Loucy (cell line): Measurements from ENCODE around the gene RABGGTA.

ENCODE experiments used
- H2AFZ ChIP-seq: fragments of 200-600 bp; sonication (generic); 2 replicates; pipeline ENCODE4 v1.6.0; 2016; ENCODE audit warnings: antibody characterized with exemption, mild to moderate bottlenecking, low read length, moderate library complexity
- H3F3A ChIP-seq: fragments of 200-600 bp; 2 replicates; pipeline ENCODE4 v1.6.0; 2016; ENCODE audit warnings: antibody characterized with exemption, low read depth, mild to moderate bottlenecking
- H3K27me3 ChIP-seq: fragments of 200-600 bp; sonication (generic); 2 replicates; pipeline ENCODE4 v1.6.1; 2014; ENCODE audit warnings: low read length, mild to moderate bottlenecking; ENCODE audit not compliant: insufficient read depth, poor library complexity, severe bottlenecking
- H3K36me3 ChIP-seq: fragments of 200-600 bp; sonication (generic); 2 replicates; pipeline ENCODE4 v1.6.1; 2016; ENCODE audit warnings: low read length; ENCODE audit not compliant: insufficient read depth
- H3K4me1 ChIP-seq: fragments of 200-600 bp; sonication (generic); 2 replicates; pipeline ENCODE4 v1.5.1; 2014; ENCODE audit warnings: low read length, mild to moderate bottlenecking; ENCODE audit not compliant: insufficient read depth, poor library complexity, severe bottlenecking
- H3K4me2 ChIP-seq: fragments of 200-600 bp; sonication (generic); 2 replicates; pipeline ENCODE4 v1.6.0; 2014; ENCODE audit warnings: antibody characterized with exemption, low read length, low read depth, mild to moderate bottlenecking; ENCODE audit not compliant: poor library complexity, severe bottlenecking
- H3K4me3 ChIP-seq: fragments of 200-600 bp; sonication (generic); 2 replicates; pipeline ENCODE4 v1.5.1; 2014; ENCODE audit warnings: low read length, mild to moderate bottlenecking, mixed read lengths; ENCODE audit not compliant: poor library complexity, severe bottlenecking
- H3K79me2 ChIP-seq: fragments of 200-600 bp; sonication (generic); 2 replicates; pipeline ENCODE4 v1.6.1; 2014; ENCODE audit warnings: low read length; ENCODE audit not compliant: insufficient read depth
- H3K9ac ChIP-seq: fragments of 200-600 bp; sonication (generic); 2 replicates; pipeline ENCODE4 v1.6.0; 2014; ENCODE audit warnings: mild to moderate bottlenecking, low read depth, low read length, moderate library complexity; ENCODE audit not compliant: poor library complexity, severe bottlenecking
- H3K9me2 ChIP-seq: fragments of 200-600 bp; sonication (generic); replicated peaks from 2 replicates; pipeline ENCODE4 v1.6.1; 2016; ENCODE audit warnings: low read depth, low read length, mixed read lengths
- H3K9me3 ChIP-seq: fragments of 200-600 bp; sonication (generic); 2 replicates; pipeline ENCODE4 v1.6.1; 2014; ENCODE audit warnings: mild to moderate bottlenecking, antibody characterized with exemption, low read length, low read depth; ENCODE audit not compliant: insufficient read depth
- H4K20me1 ChIP-seq: fragments of 200-600 bp; sonication (generic); 2 replicates; pipeline ENCODE4 v1.6.0; 2014; ENCODE audit warnings: antibody characterized with exemption, low read length, mild to moderate bottlenecking; ENCODE audit not compliant: insufficient read depth, poor library complexity, severe bottlenecking
- EZH2phosphoT487 ChIP-seq: fragments of 200-600 bp; IDR thresholded peaks from 2 replicates; pipeline ENCODE4 v1.6.1; 2018; ENCODE audit warnings: antibody characterized with exemption, mild to moderate bottlenecking, moderate library complexity, borderline replicate concordance
- TF ChIP-seq, protein P1 (sequence below): fragments of 200-600 bp; sonication (generic); conservative IDR thresholded peaks from 2 replicates; pipeline ENCODE4 v1.5.1; 2014; ENCODE audit warnings: mild to moderate bottlenecking, antibody characterized with exemption, low read length

The RABGGTA gene

GRCh38 chr14:24256960-24257359, 14.4 kb downstream of the RABGGTA start:
- TF ChIP-seq, protein P1, sequence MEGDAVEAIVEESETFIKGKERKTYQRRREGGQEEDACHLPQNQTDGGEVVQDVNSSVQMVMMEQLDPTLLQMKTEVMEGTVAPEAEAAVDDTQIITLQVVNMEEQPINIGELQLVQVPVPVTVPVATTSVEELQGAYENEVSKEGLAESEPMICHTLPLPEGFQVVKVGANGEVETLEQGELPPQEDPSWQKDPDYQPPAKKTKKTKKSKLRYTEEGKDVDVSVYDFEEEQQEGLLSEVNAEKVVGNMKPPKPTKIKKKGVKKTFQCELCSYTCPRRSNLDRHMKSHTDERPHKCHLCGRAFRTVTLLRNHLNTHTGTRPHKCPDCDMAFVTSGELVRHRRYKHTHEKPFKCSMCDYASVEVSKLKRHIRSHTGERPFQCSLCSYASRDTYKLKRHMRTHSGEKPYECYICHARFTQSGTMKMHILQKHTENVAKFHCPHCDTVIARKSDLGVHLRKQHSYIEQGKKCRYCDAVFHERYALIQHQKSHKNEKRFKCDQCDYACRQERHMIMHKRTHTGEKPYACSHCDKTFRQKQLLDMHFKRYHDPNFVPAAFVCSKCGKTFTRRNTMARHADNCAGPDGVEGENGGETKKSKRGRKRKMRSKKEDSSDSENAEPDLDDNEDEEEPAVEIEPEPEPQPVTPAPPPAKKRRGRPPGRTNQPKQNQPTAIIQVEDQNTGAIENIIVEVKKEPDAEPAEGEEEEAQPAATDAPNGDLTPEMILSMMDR: no peak
- no peak for TF ChIP-seq EZH2phosphoT487
- no peaks in the 10 kb centered on the region for H3K4me1 ChIP-seq
- H3K4me2 ChIP-seq: no peak overlapping the region
- H3K9me3 ChIP-seq: no peaks in the 10 kb centered on the region
- no peaks in the 10 kb centered on the region for H3K79me2 ChIP-seq
- no peaks in the 10 kb centered on the region for H3K9me2 ChIP-seq
- H3K9ac ChIP-seq: no peak overlapping the region
- no peaks in the 10 kb centered on the region for H3K27me3 ChIP-seq
- no peaks in the 10 kb centered on the region for H4K20me1 ChIP-seq
- H3K36me3 ChIP-seq: no peaks in the 10 kb centered on the region
- H3K4me3 ChIP-seq: no peak overlapping the region
- H3F3A ChIP-seq: no peaks in the 10 kb centered on the region
- H2AFZ ChIP-seq: no peak overlapping the region

DNA sequence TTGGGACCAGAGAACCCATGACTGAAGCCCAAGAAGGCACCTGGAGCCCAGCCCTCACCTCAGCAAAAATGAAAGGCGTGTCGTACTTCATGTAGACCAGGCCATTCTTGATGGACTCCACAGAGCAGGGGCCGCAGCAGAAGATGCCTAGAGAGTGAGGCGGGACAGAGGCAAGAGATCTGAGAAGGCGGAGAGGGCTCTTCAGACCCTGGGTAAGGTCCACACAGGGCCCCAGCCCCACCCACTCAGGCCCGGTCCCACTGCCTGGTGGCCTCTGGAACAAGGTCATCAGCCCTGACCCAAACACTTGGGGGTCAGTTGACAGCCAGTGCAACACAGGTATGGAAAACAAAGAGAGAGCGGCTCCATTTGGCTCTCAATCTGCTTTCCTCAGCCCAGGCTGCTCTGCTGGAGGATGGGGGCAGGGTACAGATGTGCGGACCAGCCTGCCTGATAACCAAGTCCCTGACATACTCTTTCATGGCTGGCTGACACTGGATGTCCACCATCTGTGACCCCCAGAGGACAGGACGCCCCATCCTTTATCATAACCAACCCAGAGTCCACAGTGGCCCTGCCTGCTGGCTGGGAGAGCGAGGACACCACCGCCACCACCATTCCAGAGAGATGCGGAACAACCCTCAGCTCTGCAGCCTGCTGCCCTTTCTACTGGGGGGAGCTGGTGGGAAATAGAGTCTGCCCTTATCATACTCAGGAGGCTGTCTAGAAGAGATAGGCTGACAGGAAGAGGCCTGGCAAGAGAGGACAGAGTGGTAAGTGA, 15.3 kb downstream of the RABGGTA start:
- H3K4me2 ChIP-seq: no peak overlapping the region
- no peaks in the 10 kb centered on the region for H4K20me1 ChIP-seq
- no peaks in the 10 kb centered on the region for H3K4me1 ChIP-seq
- no peaks in the 10 kb centered on the region for H3K36me3 ChIP-seq
- no peak overlapping the region for H2AFZ ChIP-seq
- no peaks in the 10 kb centered on the region for H3K9me2 ChIP-seq
- no peak for TF ChIP-seq EZH2phosphoT487
- TF ChIP-seq, protein P1: no peak
- no peaks in the 10 kb centered on the region for H3K9me3 ChIP-seq
- H3K79me2 ChIP-seq: no peaks in the 10 kb centered on the region
- no peaks in the 10 kb centered on the region for H3K27me3 ChIP-seq
- H3F3A ChIP-seq: no peaks in the 10 kb centered on the region
- H3K9ac ChIP-seq: no peak overlapping the region
- H3K4me3 ChIP-seq: no peak overlapping the region

DNA sequence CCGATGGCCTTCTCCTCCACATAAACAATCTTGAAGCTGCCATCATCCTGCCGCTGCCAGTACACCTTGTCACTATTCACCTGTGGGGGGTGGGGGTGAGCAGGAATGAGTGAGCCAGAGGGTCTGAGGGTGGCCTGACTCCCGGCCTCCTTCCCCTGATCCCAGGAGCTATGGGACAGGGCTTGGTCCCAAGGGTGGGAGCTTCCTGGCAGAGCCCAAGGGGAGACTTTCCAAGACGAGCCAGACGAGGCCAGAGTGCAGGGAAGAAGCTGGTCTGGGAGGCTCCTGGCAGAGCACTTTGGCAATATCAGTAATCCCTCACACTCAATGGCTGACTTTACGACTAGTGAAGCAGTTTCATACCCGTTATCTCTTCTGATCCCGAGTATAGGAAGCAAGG, 16.0 kb downstream of the RABGGTA start:
- H3K4me3 ChIP-seq: no peak overlapping the region
- H3K9ac ChIP-seq: no peak overlapping the region
- H3K9me3 ChIP-seq: no peaks in the 10 kb centered on the region
- H3K4me1 ChIP-seq: no peaks in the 10 kb centered on the region
- TF ChIP-seq, protein P1: no peak
- TF ChIP-seq EZH2phosphoT487: no peak
- H3K79me2 ChIP-seq: no peaks in the 10 kb centered on the region
- no peaks in the 10 kb centered on the region for H3K9me2 ChIP-seq
- no peaks in the 10 kb centered on the region for H3K36me3 ChIP-seq
- no peaks in the 10 kb centered on the region for H4K20me1 ChIP-seq
- H3K27me3 ChIP-seq: no peaks in the 10 kb centered on the region
- H3F3A ChIP-seq: no peaks in the 10 kb centered on the region
- no peak overlapping the region for H2AFZ ChIP-seq
- H3K4me2 ChIP-seq: no peak overlapping the region
